Stimulated activated CD4-positive, alpha-beta T cell treated with anti-CD3 and anti-CD28 coated beads, Interleukin-2, amount 100 ng/mL, for 48 hours (primary cell): ENCODE results near the gene PDIA2.
"Not testable (repeated sequence)": the region's sequence is repeated elsewhere in the genome, so short reads cannot be mapped to it uniquely, and the experiment has no call there.

Experiments
- DNase-seq, 2 donors: peaks; one replicate each; pipeline ENCODE4 v3.0.0-alpha.2; 2020

Gene PDIA2

DNA sequence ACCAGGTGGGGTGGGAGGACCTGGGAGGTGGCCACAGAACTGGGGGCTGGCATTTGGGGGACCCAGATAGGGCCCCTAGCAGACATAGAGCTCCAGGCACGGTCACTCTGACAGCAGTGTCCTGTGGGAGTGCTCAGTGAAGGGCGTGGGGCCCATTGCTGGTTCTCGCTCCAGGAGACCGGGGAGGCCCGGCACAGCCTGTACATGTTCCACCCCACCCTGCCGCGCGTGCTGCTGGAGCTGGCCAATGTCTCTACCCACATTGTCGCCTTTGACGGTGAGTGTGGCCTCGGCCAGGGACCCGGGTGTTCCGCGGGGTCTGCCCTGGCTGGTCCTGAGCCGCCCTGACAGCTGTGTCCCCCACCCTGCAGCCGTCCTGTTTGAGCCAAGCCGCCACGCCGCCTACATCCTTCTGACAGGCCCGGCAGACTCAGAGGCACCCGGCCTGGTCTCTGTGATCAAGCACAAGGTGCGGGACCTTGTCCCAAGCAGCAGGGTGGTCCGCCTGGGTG, 18.5 kb upstream of the PDIA2 start:
- no peak for DNase-seq

DNA sequence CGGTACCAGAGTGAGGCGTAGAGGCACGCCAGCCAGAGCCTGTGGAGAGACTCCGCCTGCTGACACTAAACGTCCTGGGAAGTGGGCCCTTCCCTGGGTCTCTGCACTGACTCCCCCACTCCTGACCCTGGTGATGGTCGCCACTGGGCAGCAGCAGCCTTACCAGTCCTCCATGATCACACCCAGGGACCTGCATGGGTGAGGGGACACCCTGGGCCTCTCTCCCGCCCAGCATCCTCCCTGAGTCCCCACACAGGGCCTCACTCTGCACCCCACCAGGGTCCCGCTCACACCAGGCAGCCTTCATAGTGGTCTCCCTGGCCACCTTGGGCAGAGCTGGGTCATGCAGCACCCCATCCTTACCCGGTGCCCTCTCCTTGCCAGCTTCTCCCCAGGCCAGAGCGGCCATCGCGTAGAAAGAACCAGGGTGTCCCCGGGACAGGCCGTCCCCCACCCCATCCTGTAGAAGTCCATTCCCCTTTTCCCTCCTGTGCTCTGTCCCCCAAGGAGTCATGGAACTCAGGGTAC, 17.9 kb upstream of the PDIA2 start:
- DNase-seq, result no peak

DNA sequence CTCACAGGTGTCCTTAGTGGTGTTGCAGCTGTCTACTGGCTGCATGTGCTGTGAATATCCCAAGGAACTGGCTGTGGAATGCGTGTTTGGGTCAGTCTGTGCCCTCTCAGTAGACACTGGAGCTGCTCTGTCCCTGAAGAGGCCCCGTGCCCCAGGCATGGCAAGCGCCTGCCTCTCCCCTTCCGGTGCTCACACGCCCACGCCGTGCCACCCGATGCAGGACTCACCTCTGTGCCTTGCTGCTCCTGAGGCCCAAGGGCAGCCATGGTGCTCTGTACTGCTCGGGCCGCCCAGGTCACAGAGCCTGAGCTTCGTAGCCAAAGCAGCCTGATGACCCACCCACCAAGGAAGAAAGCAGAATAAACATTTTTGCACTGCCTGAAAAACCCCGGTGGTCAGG, 17.3 kb upstream of the PDIA2 start:
- DNase-seq, result no peak

DNA sequence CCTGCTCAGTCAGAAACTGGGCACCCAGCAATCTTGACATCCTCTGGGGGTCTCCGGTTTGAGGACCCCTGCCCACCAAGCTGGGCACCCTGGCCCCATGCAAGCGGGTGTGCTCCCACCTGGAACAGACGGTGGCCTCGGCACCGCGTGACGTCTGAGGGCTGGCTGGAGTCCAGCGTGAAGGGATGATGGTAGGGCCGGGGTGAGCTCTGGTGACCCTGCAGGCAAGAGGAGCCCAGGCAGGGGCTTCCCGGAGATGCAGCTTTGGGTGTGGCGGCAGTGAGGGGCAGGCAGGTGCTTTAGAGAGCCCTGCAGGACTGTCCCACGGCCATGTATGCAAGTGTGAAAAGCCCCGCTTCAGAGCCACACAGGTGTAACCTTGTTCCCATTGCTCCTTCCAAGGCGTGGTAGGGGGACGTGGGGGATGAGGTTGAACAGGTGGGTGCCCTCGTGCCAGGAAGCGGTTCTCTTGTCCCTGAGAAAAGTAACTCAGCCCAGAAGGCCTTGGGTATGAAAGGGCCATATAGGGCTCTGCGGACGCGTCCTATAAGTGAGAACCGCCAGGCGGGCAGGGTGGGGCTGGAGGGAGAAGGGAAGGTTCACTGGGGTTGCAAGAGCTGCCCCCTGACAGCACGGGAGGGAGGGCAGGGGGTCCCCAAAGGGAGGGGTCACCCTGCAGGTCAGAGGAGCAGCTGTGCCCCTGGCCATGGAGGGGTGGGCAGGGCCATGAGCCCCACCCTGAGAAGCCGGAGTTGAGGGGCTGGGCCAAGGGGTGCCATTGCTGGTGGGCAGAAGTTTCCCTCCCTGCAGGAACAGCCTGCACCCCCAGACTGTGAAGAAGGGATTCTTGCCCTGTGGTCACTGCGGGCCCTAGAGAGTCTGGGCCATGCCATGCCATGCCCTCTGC, 16.5 kb upstream of the PDIA2 start:
- DNase-seq, result no peak

DNA sequence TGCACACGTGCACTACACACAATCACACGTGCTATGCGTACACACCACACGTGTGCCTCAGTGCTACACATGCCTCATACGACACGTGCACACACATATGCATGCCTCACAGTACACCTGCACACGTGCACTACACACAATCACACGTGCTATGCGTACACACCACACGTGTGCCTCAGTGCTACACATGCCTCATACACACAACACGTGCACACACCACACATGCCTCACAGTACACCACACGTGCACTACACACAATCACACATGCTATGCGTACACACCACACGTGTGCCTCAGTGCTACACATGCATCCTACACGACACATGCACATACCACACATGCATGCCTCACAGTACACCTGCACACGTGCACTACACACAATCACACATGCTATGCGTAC, 15.4 kb upstream of the PDIA2 start:
- DNase-seq, result not testable (repeated sequence)

DNA sequence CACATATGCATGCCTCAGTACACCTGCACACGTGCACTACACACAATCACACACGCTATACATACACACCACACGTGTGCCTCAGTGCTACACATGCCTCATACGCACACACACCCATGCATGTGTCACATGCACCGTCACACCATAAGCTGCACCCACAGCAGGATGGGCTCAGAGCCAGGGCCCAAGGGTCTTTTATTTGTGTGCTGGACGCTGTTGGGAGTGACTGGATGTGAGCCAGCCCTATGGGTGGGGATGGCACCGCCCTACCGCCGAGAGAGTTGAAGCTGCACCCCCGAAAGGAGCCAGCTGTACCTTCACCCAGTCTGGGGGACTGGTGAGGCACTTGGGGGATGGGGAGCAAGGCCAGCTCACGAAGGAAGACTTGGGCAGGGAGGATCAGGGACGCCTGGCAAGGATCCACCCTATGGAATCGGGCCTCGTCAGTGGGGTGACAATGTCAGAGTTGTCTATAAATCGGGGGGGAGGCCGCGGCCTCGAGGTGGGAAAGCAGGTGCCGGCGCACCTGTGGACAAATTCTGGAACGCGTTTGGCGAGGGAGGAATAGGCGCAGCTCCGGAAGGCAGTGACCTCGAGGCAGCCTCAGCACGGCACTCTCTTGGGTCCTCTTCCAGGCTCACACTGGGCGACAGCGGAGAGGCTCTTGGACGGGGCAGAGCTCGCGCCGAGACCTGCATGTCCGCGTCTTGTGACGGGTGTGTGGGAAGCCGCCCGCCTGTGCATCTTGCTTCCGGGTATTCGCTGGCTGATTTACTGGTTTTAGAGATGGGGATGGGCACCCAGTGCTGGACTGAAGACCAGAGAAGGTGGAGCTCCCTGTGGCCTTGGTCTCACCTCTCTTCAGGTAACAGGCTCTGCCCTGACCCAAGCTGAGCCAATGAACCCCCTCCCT, 14.6 kb upstream of the PDIA2 start:
- DNase-seq, result no peak

DNA sequence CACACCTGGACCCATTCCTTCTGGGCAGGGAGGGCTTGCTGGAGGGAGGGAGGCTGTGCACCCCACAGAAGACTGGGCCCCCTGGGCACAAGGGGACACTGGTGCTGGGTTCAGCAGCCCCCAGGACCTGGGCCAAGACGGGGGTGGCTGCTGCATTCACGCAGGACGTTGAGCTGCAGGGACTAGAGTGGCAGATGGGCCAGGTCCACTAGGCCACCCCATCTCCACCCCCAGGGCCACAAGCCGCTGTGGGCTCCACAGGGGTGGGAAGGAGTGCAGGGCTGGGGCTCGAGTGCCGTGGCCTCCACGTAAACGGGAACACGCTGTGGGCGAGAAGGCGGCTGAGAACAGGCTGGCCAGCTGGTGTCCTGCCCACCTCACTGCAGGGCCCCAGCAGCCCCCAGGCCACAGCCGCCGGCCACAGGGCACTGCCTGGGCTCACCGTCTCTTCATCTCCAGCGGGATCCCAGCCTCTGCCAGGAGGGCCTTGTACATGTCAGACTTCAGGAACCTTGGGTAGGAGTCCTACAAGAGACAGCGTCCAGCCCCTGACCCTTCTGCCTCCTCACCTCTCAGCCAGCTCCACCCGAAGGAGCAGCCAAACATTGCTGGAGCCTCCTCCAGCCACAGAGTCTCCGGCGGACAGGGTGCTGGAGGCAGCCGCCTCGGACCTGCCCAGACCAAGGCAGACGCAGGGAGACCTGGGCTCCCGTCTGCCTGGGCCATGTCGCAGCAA, 13.7 kb upstream of the PDIA2 start:
- no peak for DNase-seq

DNA sequence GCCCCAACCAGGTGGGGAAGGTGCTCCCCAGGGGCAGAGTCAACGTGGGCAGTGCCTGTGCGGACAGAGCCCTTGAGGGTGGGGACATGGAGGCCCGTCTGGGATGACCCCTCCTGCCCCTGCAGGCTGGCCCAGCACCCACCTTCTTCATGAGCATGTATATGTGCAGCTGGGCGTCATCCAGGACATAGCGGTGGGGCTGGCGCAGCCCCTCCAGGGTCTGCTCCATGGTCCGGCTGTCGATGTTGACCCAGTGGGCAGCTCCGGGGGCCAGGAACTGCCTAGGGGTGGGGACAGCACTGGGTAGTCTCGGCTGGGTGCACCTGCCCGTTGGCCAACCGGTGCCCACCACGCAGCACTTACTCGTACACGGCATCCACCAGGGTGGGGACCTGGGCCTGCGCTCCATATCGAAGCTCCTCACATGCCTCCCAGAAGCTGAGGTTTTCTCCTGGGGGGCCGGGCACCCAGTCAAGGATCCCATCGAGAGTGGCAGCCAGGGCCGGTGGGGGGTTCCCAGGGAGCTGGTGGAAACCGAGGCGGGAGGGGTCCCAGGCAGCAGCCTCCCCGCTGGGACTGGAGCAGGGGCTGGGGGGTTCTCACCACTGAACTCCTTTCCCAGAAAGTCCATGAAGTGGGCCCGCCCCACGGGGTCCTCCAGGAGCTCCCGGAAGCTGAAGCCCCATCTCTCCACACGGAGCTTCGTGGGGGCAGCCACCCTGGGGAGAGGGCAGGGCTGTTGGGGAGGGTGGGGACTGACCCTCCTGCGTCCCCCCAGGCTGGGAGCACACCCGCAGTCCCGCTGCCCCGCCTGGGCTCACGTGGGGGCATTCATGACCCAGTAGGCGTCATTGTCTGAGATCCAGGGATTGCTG, 12.3 kb upstream of the PDIA2 start:
- DNase-seq, result no peak

DNA sequence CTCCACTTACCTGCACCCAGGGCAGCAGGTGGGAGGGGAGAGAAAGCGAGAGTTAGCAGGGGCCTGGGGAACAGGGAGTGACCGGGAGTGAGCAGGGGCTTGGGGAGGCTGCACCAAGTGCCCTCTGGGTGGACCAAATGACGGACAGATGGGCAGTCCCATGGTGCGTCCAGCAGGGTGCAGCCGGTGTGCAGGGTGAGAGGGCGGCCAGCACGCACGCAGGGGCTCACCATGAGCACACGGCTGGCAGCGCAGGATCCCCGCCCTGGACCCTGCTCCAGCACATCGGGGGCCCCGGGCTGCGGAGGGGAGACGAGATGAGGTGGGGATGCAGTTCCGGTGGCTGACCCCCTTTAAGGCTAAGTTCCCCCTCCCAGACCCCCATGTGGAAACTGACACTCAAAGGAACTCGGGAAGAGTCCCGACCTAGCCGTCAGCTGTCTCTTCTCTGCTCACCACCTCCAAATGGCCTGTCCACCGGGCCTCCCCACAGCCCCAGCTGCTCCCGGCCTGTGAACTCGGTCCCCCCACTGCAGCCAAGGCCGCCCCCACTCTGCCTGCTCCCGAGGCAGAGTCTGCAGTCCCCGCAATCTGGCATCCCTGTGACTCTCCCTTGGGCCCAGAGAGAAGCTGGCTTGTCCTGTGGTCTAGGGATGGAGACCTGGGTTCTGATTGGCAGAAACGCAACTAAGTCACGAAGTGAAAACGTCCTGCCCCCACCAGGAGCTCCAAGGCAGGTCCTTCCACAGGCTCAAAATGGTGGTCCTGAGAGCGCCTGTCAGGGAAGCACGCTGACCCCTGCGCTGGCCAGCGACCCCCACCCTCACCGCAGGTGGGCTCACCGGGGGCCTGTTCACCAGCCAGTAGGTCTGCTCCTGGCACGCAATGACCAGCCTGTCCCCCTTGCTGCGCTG, 10.1 kb upstream of the PDIA2 start:
- no peak for DNase-seq

DNA sequence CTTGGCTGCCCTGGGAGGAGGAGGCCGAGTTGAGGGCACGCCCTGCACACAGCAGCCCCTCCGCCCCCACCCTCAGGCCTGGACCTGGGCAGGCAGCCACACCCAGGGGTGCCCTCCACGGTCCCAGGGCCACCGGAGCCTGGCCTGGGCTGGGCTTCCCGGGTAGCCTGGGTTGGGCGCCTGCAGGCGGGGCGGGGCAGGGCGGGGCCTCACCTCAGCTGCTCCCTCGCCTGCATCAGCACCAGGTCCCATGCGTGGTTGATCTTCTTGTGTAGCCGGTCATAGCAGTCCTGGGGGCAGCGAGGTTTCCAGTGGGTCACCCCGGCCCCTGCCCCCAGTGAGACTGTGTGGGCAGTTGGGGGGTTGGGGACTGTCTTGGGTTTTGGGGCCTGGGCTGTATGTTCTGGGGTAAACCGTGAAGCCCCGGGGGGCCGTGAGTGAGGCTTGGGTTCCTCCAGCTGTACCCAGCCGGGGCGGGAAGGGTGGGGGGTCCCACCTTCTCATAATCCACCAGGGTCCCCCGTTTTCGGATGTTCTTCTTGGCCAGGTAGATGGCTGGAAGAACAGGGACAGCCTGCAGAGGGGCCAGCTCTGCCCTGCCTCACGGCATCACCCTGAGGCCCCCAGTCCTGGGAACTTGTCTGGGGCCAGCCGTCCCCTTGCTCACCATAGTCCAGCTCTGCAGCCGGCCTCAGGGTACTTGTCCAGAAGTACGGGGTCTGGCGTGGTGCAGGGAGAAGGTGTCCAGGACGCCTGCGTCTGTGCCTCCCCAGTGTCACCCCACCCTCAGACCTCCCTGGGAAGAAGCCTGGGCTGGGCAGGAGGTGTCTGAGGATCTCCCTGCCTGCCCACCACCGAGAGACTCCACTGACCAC, 9.2 kb upstream of the PDIA2 start:
- no peak for DNase-seq

DNA sequence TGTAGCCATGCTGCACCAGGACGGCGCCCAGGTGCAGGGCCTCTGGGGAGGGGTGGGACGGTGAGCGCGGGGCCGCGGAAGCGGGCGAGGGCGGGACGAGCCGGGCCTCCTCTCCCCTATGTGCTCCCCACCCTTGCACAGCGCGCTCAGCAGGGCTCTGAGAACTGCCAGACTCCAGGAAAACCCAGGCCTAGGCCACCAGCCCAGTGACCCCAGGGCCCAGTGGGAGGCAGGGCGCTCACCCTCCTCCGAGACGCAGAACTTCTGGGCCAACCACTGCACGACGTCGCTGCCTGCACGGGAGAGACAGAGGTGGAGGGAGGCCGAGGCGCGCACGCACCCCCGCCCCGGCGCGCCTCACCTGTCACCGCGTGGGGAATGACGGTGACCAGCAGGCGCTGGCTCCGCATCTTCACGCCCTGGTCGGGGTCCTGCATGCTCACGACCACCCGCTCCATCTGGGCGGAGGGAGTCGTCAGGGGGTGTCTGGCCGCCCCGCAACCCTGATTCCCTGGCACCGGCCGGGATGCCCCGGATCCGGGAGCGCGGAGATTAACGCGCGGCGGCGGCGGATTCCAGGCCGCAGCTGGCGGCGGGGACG, 7.8 kb upstream of the PDIA2 start:
- DNase-seq, result no peak

DNA sequence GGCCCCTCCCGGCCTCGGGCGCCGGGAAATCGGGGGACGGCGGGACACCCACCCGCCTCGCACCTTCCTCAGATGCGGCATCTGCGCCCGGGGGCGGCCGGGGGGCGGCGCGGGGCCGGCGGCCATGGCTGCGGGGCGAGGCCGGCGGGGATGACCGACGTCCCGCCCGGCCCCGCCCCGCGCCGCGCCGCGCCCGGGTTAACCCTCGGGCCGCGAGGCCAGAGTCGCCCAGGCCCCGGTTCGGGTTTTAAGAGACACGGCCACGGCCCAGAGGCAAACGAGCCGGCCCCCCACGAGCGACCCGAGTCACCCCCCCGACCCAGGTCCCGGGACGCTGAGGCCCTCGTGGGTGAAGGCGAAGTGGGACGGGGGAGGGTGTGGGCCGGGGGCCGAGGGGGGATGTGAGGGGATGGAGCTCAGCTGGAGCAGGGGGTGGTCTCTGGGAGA, 7.2 kb upstream of the PDIA2 start, which contains the start of gene RGS11:
Gene RGS11 (minus strand): TSS at position 159 of the 447 bp plus-strand sequence. CDS start 33 bp downstream, at position 126.
- no peak for DNase-seq

DNA sequence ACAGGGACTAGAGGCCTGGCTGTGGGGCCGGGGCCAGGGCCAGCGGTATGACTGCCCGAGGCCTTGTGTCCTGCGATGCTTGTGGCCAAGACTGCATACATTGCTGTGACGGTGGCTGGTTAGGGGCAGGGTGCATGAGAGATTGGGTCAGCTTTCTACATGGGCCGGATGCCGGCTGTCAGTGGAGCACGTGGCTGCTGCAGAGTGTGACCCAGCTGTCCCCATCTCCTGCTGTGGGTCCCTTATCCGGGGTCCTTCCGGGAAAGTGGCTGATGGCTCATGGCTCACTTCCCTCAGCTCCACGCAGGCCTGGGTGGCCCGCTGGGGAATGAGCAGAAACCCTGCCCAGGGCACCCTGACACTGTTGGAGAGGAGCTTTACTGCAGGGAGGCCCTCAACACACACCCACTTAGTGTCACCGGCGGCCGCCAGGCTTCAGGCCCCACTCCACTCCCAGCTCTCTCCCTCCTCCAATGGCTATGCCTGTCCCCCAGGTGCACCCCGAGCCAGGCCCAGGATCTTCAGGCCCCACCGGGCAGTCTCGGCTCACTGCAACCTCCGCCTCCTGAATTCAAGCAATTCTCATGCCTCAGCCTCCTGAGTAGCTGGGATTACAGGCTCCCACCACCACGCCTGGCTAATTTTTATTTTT, 6.4 kb upstream of the PDIA2 start:
- no peak for DNase-seq

DNA sequence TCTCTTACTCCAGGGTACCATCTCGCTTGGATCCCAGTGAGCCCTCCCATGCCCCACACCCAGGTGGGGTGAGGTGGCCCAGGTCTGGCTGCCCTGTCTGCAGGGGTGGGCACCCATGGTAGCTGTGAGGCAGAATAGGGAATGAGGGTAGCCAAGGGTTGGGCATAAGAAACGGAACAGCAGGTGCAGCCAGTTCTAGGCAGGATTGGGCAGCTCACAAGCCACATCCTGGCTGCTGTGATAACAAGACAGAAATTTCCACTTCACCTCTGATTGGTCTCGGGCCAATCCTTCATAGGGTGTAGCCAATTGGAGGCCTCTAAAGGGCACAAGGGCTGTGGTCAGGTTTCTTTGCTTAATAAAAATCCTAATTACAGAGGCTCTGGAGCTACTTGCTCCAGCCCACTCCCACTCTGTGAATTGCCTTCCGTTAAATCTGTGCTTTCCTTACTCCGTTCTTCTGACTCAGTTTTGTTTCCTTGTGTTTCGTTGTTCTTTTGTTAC, 4.0 kb upstream of the PDIA2 start:
- DNase-seq, result no peak

DNA sequence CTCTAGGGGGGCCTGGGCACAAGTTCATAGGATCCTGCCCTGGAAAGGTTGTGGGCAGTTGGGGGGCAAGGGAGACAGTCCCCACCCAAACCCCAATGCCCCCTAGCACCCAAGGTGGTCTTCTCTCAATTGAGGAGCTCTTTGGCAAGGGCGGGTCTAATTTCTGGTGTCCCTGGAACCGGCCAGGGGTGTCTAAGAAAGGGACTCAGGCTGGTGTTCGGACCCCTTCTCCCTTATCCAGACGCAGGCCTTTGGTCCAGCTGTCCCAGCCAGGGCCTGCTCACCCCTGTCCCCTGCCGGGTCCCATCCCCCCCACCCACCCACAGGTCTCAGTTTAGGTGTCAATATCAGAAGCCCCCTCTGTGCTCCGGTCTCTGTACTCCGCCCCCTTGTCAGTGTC, 3.4 kb upstream of the PDIA2 start:
- DNase-seq, result no peak

DNA sequence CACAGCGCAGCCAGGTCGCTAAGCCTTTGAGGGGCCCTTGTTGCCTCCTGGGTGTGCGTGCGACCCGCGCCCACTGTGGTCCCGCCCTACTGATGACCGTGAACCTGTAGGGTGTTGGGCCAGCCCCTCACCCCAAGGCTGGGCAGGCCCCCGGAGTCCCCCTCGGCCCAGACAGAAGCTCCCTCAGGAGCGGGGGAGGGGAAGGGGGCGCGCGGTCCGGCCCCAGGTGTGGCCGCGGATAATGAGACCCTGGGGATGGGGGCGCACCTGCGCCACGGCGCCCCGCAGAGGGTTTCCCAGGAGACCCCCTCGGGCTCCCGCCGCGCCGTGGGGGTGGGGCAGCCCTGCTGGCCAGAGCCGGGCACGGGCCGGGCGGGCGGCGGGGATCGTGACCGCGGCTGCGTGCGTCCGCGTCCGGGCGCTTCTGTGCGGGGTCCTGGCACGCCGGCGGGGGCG, 2.9 kb upstream of the PDIA2 start:
- DNase-seq, result no peak

DNA sequence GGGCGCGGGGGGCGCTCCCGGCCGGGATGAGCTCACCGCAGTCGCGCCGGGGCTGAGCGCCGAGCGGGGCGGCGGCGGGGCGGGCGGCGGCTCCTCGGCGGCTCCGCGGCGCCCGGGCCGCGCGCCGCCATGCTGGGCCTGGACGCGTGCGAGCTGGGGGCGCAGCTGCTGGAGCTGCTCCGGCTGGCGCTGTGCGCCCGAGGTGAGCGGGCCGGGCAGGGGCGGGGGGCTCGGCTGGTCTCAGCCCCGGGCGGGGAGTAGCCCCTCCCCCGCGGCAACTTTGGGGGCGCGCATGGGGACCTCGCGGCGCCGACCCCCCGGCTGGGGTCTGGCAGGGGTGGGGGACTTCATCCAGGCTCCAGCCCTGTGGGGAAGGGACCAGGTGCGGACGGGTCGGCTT, 2.4 kb upstream of the PDIA2 start, which contains the start of gene ARHGDIG:
Gene ARHGDIG (plus strand): TSS at position 40 of the 400 bp plus-strand sequence. CDS start 90 bp downstream, at position 130.
- no peak for DNase-seq
